K562 (cell line): ENCODE measurements around the gene CEP290. TPM values are rescaled to one million over a fixed set of nuclear protein-coding genes. Genes with fewer than 3 reads are reported as not detected.

Source experiments
- ATAC-seq: fragments of 200-7000 bp; cut with Tn5 transposase; 3 replicates; pipeline ENCODE4 v1.9.1; 2020; ENCODE audit warnings: moderate library complexity
- BruUV-seq: library from RNA; stranded (reverse); fragments of 400-500 nt; replicated peaks from 2 replicates; lab custom pipeline; 2021; lab: Mats Ljungman, UMichigan
- CTCF ChIA-PET: fragments of 300-600 bp; formaldehyde crosslinking; extraction: SDS; loops from one replicate; lab custom pipeline; 2021; ENCODE audit warnings: low intra/inter-chr PET ratio; lab: Yijun Ruan, JAX
- POLR2A ChIA-PET: fragments of 300-600, 350-650 bp; sonication (Branson Sonifier 250); formaldehyde crosslinking; extraction: SDS; loops from one replicate; lab custom pipeline; 2021; ENCODE audit warnings: antibody characterized with exemption, inconsistent platforms; lab: Yijun Ruan, JAX
- DNase-seq, 4 experiments: peaks; one replicate each; pipeline versions ENCODE4 v3.0.0 to v3.0.0-alpha.2; 2011 to 2018; ENCODE audit warnings: low spot score in 3 of 4, mixed read lengths in 3 of 4; ENCODE audit errors: extremely low read depth in 1 of 4
- FAIRE-seq: peaks from 2 replicates; lab custom pipeline; 2011; peaks lifted over from hg19 to GRCh38; lab: Jason Lieb, UNC
- H2AFZ ChIP-seq: 2 replicates; pipeline ENCODE4 v1.6.0; 2011; ENCODE audit warnings: low read depth, low read length, control low read depth, inconsistent platforms
- H3K27ac ChIP-seq: fragments of 200-600 bp; 3 replicates; pipeline ENCODE4 v1.8.0; 2011; ENCODE audit warnings: low read depth, mild to moderate bottlenecking, control low read depth, inconsistent platforms, low read length, moderate library complexity, mixed read lengths; ENCODE audit errors: extremely low read depth
- H3K27me3 ChIP-seq, 2 experiments: fragments of 300-600 bp in 1 of 2; 2 replicates in 1 of 2; 3 replicates in 1 of 2; pipeline versions ENCODE4 v1.6.0 to v1.8.0; 2011; ENCODE audit warnings: inconsistent platforms in 2 of 2, low read length in 2 of 2, mild to moderate bottlenecking in 1 of 2, mixed read lengths in 1 of 2, moderate library complexity in 1 of 2; ENCODE audit not compliant: control insufficient read depth in 2 of 2, insufficient read depth in 2 of 2
- H3K36me3 ChIP-seq: fragments of 300-600 bp; 3 replicates; pipeline ENCODE4 v1.8.0; 2011; ENCODE audit warnings: mild to moderate bottlenecking, low read length, inconsistent platforms; ENCODE audit not compliant: control insufficient read depth, insufficient read depth
- H3K4me1 ChIP-seq, 2 experiments: fragments of 200-600 bp in 1 of 2; replicated peaks in 1 of 2; 2 replicates in 1 of 2; 3 replicates in 1 of 2; pipeline versions ENCODE4 v1.5.1 to v1.8.0; 2011; ENCODE audit warnings: inconsistent platforms in 2 of 2, low read length in 2 of 2, mild to moderate bottlenecking in 1 of 2, mixed read lengths in 1 of 2, moderate library complexity in 1 of 2; ENCODE audit not compliant: control insufficient read depth in 2 of 2, insufficient read depth in 2 of 2
- H3K4me2 ChIP-seq: 2 replicates; pipeline ENCODE4 v1.6.1; 2011; ENCODE audit warnings: low read length, control low read depth, inconsistent platforms, mixed read lengths; ENCODE audit not compliant: insufficient read depth
- H3K4me3 ChIP-seq: fragments of 200-600 bp; sonication (generic), shearing (Covaris generic); 2 replicates; pipeline ENCODE4 v1.5.1; 2016; ENCODE audit warnings: control low read depth, inconsistent platforms
- H3K79me2 ChIP-seq: fragments of 200-600 bp; 3 replicates; pipeline ENCODE4 v1.8.0; 2011; ENCODE audit warnings: low read length, inconsistent platforms; ENCODE audit not compliant: control insufficient read depth, insufficient read depth
- H3K9ac ChIP-seq, 2 experiments: 2 replicates each; pipeline versions ENCODE4 v1.6.0 to v1.6.1; 2011; ENCODE audit warnings: low read depth in 2 of 2, low read length in 2 of 2, control low read depth in 1 of 2, inconsistent platforms in 1 of 2, mild to moderate bottlenecking in 1 of 2, mixed read lengths in 1 of 2; ENCODE audit not compliant: insufficient read depth in 1 of 2
- H3K9me1 ChIP-seq: one replicate; pipeline ENCODE4 v1.6.0; 2011; ENCODE audit warnings: inconsistent platforms, mild to moderate bottlenecking, low read length, moderate library complexity; ENCODE audit not compliant: control insufficient read depth, insufficient read depth
- H3K9me3 ChIP-seq: replicated peaks from 2 replicates; pipeline ENCODE4 v1.5.1; 2011; ENCODE audit warnings: low read depth, low read length, inconsistent platforms; ENCODE audit not compliant: control insufficient read depth, insufficient read depth
- H4K20me1 ChIP-seq: replicated peaks from 2 replicates; pipeline ENCODE4 v1.6.1; 2011; ENCODE audit warnings: low read length, inconsistent platforms, mixed read lengths; ENCODE audit not compliant: control insufficient read depth, insufficient read depth
- CBX5 ChIP-seq: IDR thresholded peaks from 2 replicates; pipeline ENCODE4 v1.6.1; 2014; ENCODE audit warnings: low read depth, borderline replicate concordance
- RB1 ChIP-seq: fragments of 450-650 bp; IDR thresholded peaks from 2 replicates; pipeline ENCODE4 v1.6.1; 2017; ENCODE audit warnings: low read depth, mild to moderate bottlenecking
- WHSC1 ChIP-seq: IDR thresholded peaks from one replicate; pipeline ENCODE4 v1.6.1; 2012; ENCODE audit warnings: low read length, control low read depth, inconsistent platforms
- ZNF274 ChIP-seq: IDR thresholded peaks from 2 replicates; pipeline ENCODE4 v1.6.1; 2011; ENCODE audit warnings: low read depth, mild to moderate bottlenecking, low read length, moderate library complexity, borderline replicate concordance
- WGBS: fragments of 100-300 bp; shearing (Covaris generic); methylation state at CpG from one replicate; pipeline ENCODE4 v1.1.6; 2016; ENCODE audit warnings: low coverage, mixed read lengths; ENCODE audit not compliant: insufficient coverage; ENCODE audit errors: missing lambda C conversion rate; 5-methylcytosine and 5-hydroxymethylcytosine counted together
- in situ Hi-C: fragments of 300-500 bp; cut with MboI; formaldehyde crosslinking; loops from 4 replicates; pipeline ENCODE4 v1.15.0; 2018; ENCODE audit warnings: inconsistent platforms, mixed read lengths
- intact Hi-C: fragments of 100-400 bp; cut with micrococcal nuclease; formaldehyde crosslinking; loops from 2 replicates; pipeline ENCODE4 v1.14.2; 2022
- polyA plus RNA-seq, 8 experiments: library from polyadenylated mRNA; depleted of rRNA in 4 of 8; stranded (reverse) in 5 of 8; unstranded in 3 of 8; fragments of >200 nt; fragmentation: Nextera tagmentation in 2 of 8; fragmentation: Illumina TruSeq in 1 of 8; extraction: Ambion mirVana in 2 of 8; extraction: Trizol in 1 of 8; gene quantifications; 2 replicates each; pipeline versions ENCODE4 v1.2.1 to v1.2.3, GENCODE V29; 2011 to 2014; ENCODE audit warnings: inconsistent platforms in 1 of 8, missing spikeins in 1 of 8
- total RNA-seq, 7 experiments: library from RNA; depleted of rRNA in 6 of 7; stranded (reverse); fragments of >200 nt in 6 of 7; fragmentation: Illumina TruSeq in 2 of 7; extraction: Trizol in 2 of 7; gene quantifications; 2 replicates each; pipeline versions ENCODE4 v1.2.1 to v1.2.3, GENCODE V29; 2011 to 2021; ENCODE audit warnings: low replicate concordance in 1 of 7
- TF ChIP-seq, protein P1 (sequence below): fragments of 450-650 bp; IDR thresholded peaks from 2 replicates; pipeline ENCODE4 v1.6.1; 2018; ENCODE audit not compliant: partially characterized antibody
- TF ChIP-seq, protein P2 (sequence below): fragments of 450-650 bp; IDR thresholded peaks from 2 replicates; pipeline ENCODE4 v1.6.1; 2016; ENCODE audit warnings: missing biosample characterization, missing genetic modification characterization
- TF ChIP-seq, protein P3 (sequence below), 2 experiments: fragments of 450-650 bp in 1 of 2; sonication (generic) in 1 of 2; formaldehyde crosslinking in 1 of 2; IDR thresholded peaks; 2 replicates each; pipeline versions ENCODE4 v1.7.1 to v1.9.0; 2016 to 2022; ENCODE audit warnings: inconsistent platforms in 1 of 2, mild to moderate bottlenecking in 1 of 2, missing genetic modification reagents in 1 of 2

CEP290 gene
- total and polyA plus RNA-seq, 9 of the 15 experiments (the other 6 are each of a cell fraction or from before 2014, with no cell fraction given), result 7.2 to 19.4 (median 18.1) TPM

DNA sequence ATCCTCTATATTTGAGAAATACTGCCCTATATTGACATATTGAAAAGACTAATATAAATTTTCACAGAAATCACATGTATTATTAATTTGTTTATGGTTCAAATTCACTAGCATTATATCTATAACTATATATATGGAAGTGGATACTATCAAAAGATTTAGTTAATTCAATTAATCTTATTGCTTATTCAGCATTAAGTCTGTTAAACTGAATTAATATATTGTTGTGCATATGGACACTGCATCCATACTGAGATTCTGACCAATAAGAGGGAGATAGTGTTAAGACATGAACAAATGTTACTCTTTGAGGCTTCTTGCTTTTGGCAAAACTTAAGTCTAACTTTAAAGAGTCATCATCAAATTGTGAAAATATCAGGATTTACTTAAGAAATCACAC is 60.6 kb downstream of the CEP290 start (continued):
- TF ChIP-seq, protein P1, sequence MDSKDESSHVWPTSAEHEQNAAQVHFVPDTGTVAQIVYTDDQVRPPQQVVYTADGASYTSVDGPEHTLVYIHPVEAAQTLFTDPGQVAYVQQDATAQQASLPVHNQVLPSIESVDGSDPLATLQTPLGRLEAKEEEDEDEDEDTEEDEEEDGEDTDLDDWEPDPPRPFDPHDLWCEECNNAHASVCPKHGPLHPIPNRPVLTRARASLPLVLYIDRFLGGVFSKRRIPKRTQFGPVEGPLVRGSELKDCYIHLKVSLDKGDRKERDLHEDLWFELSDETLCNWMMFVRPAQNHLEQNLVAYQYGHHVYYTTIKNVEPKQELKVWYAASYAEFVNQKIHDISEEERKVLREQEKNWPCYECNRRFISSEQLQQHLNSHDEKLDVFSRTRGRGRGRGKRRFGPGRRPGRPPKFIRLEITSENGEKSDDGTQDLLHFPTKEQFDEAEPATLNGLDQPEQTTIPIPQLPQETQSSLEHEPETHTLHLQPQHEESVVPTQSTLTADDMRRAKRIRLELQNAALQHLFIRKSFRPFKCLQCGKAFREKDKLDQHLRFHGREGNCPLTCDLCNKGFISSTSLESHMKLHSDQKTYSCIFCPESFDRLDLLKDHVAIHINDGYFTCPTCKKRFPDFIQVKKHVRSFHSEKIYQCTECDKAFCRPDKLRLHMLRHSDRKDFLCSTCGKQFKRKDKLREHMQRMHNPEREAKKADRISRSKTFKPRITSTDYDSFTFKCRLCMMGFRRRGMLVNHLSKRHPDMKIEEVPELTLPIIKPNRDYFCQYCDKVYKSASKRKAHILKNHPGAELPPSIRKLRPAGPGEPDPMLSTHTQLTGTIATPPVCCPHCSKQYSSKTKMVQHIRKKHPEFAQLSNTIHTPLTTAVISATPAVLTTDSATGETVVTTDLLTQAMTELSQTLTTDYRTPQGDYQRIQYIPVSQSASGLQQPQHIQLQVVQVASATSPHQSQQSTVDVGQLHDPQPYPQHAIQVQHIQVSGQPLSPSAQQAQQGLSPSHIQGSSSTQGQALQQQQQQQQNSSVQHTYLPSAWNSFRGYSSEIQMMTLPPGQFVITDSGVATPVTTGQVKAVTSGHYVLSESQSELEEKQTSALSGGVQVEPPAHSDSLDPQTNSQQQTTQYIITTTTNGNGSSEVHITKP, result no peak
- TF ChIP-seq CBX5 (no peak), RB1 (no peak)

DNA sequence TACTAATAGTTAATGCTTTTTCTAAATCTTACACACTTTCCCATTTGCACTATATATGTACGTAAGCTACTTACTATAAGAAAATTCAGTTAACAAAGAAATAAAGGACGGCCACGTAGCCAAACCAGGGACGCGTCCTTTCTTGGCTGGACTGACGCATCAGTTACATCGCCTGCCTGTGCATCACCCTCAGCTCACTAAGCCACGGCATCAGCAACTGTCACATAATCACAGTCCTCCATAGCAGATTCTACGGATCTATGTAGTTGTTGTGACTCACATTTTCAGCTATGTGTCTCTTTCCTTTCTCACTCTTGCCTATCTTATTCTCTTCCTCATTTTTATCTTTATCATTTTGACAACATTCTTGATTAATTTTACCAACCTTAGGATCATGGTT is 74.6 kb downstream of the CEP290 start:
- Histone ChIP-seq H3K79me2 (no peaks in the 10 kb centered on the region), H3K9me1 (no peaks in the 10 kb centered on the region), H3K4me2 (no peak overlapping the region), H3K36me3 (peaks cover 33% of the 10 kb centered on the region), H3K4me1 (no peaks in the 10 kb centered on the region), H3K9me3 (no peaks in the 10 kb centered on the region), H4K20me1 (no peaks in the 10 kb centered on the region), H3K27ac (no peak overlapping the region), H3K27me3 (no peaks in the 10 kb centered on the region), H2AFZ (no peak overlapping the region), H3K4me3 (no peak overlapping the region), H3K9ac (no peak overlapping the region)
- WGBS, result 91% methylated on average over 9 of the region's 9 CpGs
- no peak for ATAC-seq
- no TSS peak for BruUV-seq
- no peak for DNase-seq
- CTCF ChIA-PET, result no interaction called here
- FAIRE-seq, result no peak
- POLR2A ChIA-PET, result no interaction called here
- in situ Hi-C loops (no loop called here), intact Hi-C loops (no loop called here)
- TF ChIP-seq WHSC1 (no peak), ZNF274 (no peak)
- TF ChIP-seq, protein P2, sequence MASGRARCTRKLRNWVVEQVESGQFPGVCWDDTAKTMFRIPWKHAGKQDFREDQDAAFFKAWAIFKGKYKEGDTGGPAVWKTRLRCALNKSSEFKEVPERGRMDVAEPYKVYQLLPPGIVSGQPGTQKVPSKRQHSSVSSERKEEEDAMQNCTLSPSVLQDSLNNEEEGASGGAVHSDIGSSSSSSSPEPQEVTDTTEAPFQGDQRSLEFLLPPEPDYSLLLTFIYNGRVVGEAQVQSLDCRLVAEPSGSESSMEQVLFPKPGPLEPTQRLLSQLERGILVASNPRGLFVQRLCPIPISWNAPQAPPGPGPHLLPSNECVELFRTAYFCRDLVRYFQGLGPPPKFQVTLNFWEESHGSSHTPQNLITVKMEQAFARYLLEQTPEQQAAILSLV, result no peak
- TF ChIP-seq, protein P3, sequence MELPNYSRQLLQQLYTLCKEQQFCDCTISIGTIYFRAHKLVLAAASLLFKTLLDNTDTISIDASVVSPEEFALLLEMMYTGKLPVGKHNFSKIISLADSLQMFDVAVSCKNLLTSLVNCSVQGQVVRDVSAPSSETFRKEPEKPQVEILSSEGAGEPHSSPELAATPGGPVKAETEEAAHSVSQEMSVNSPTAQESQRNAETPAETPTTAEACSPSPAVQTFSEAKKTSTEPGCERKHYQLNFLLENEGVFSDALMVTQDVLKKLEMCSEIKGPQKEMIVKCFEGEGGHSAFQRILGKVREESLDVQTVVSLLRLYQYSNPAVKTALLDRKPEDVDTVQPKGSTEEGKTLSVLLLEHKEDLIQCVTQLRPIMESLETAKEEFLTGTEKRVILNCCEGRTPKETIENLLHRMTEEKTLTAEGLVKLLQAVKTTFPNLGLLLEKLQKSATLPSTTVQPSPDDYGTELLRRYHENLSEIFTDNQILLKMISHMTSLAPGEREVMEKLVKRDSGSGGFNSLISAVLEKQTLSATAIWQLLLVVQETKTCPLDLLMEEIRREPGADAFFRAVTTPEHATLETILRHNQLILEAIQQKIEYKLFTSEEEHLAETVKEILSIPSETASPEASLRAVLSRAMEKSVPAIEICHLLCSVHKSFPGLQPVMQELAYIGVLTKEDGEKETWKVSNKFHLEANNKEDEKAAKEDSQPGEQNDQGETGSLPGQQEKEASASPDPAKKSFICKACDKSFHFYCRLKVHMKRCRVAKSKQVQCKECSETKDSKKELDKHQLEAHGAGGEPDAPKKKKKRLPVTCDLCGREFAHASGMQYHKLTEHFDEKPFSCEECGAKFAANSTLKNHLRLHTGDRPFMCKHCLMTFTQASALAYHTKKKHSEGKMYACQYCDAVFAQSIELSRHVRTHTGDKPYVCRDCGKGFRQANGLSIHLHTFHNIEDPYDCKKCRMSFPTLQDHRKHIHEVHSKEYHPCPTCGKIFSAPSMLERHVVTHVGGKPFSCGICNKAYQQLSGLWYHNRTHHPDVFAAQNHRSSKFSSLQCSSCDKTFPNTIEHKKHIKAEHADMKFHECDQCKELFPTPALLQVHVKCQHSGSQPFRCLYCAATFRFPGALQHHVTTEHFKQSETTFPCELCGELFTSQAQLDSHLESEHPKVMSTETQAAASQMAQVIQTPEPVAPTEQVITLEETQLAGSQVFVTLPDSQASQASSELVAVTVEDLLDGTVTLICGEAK (IDR thresholded peaks at IDR 0.05), result no peak
- TF ChIP-seq, protein P3 (CRISPR knock-in tag; IDR thresholded peaks at IDR 0.05), result no peak
